Non-pigmented ciliary epithelial cell (primary cell): ENCODE data around the gene FOXF2.

Source experiments
- DNase-seq: peaks from one replicate; pipeline ENCODE4 v3.0.0-alpha.2; 2010; ENCODE audit warnings: low read depth

The FOXF2 gene

GRCh38 chr6:1409774-1410465 lies 20.5 kb downstream of the FOXF2 start:
- DNase-seq = no peak

- no peak for DNase-seq
Observed at GRCh38 chr6:1412901-1413300, 23.5 kb downstream of the FOXF2 start.

- DNase-seq = no peak
Observed at GRCh38 chr6:1415416-1416063, 26.2 kb downstream of the FOXF2 start.

- DNase-seq = no peak
Observed at GRCh38 chr6:1416191-1416760, 26.9 kb downstream of the FOXF2 start.

GRCh38 chr6:1416820-1417219 lies 27.4 kb downstream of the FOXF2 start:
- DNase-seq = no peak

- no peak for DNase-seq
Observed at GRCh38 chr6:1417718-1418117, 28.3 kb downstream of the FOXF2 start.

GRCh38 chr6:1418471-1419191 lies 29.3 kb downstream of the FOXF2 start:
- no peak for DNase-seq

GRCh38 chr6:1420382-1420781 lies 31.0 kb downstream of the FOXF2 start:
- DNase-seq = no peak

GRCh38 chr6:1422290-1422689 lies 32.9 kb downstream of the FOXF2 start:
- no peak for DNase-seq

- DNase-seq = no peak
Observed at GRCh38 chr6:1423578-1423977, 34.2 kb downstream of the FOXF2 start.

GRCh38 chr6:1424306-1424927 lies 35.0 kb downstream of the FOXF2 start:
- DNase-seq = no peak

GRCh38 chr6:1426416-1426815 lies 37.0 kb downstream of the FOXF2 start:
- no peak for DNase-seq

GRCh38 chr6:1435806-1436205 lies 46.4 kb downstream of the FOXF2 start:
- no peak for DNase-seq

GRCh38 chr6:1436334-1437306 lies 47.2 kb downstream of the FOXF2 start:
- DNase-seq = peak; percentile 17

GRCh38 chr6:1437553-1438406 lies 48.4 kb downstream of the FOXF2 start:
- no peak for DNase-seq

- no peak for DNase-seq
Observed at GRCh38 chr6:1438471-1438881, 49.1 kb downstream of the FOXF2 start.

- DNase-seq = no peak
Observed at GRCh38 chr6:1439349-1439748, 50.0 kb downstream of the FOXF2 start.

GRCh38 chr6:1442929-1443328 lies 53.6 kb downstream of the FOXF2 start:
- no peak for DNase-seq
